Ovary (tissue), 3 donors: ENCODE measurements around the gene CCDC198.

Experiments
- CTCF ChIP-seq, 3 donors: fragments of 450-650 bp in 2 of 3; fragments of 200-600 bp in 1 of 3; IDR thresholded peaks; one replicate each; pipeline versions ENCODE4 v1.5.1 to v1.8.0; 2016 to 2022; ENCODE audit warnings: antibody characterized with exemption in 3 of 3, mild to moderate bottlenecking in 1 of 3
- POLR2A ChIP-seq: fragments of 450-650 bp; IDR thresholded peaks from one replicate; pipeline ENCODE4 v1.6.1; 2017; ENCODE audit warnings: antibody characterized with exemption, mild to moderate bottlenecking, moderate library complexity
- donor health status: DM: no; HTN: no; CAD: no.

- TF ChIP-seq CTCF (IDR thresholded peaks at IDR 0.05) (no peak), POLR2A (no peak)
Observed at GRCh38 chr14:57464008-57464730, 29.5 kb downstream of the CCDC198 start.
